PC-9 (cell line): ENCODE measurements around the gene USP53.

Source experiments
- CTCF ChIP-seq: fragments of 200-600 bp; sonication (generic); conservative IDR thresholded peaks from 2 replicates; pipeline ENCODE4 v1.6.1; 2017; ENCODE audit warnings: mixed run types, antibody characterized with exemption, mild to moderate bottlenecking, moderate library complexity
- EZH2 ChIP-seq: fragments of 200-600 bp; sonication (generic); IDR thresholded peaks from 2 replicates; pipeline ENCODE4 v1.8.0; 2017; ENCODE audit warnings: antibody characterized with exemption, low read depth

GRCh38 chr4:119229908-119230687 lies 17.6 kb downstream of the USP53 start:
- no peak for TF ChIP-seq CTCF
- no peak for TF ChIP-seq EZH2
